ENCODE results near the gene ADM5. TPM values are rescaled to one million over a fixed set of nuclear protein-coding genes. Genes with fewer than 3 reads are reported as not detected.
A peak's percentile ranks its signal among the peaks of the same experiment; 100 is the strongest.

The ADM5 gene
- total and polyA plus RNA-seq, 10 of the 15 experiments (the other 5 are each of a cell fraction or from before 2014, with no cell fraction given), result 0.05 to 6.0 (median 1.2) TPM; not detected in 1

DNA sequence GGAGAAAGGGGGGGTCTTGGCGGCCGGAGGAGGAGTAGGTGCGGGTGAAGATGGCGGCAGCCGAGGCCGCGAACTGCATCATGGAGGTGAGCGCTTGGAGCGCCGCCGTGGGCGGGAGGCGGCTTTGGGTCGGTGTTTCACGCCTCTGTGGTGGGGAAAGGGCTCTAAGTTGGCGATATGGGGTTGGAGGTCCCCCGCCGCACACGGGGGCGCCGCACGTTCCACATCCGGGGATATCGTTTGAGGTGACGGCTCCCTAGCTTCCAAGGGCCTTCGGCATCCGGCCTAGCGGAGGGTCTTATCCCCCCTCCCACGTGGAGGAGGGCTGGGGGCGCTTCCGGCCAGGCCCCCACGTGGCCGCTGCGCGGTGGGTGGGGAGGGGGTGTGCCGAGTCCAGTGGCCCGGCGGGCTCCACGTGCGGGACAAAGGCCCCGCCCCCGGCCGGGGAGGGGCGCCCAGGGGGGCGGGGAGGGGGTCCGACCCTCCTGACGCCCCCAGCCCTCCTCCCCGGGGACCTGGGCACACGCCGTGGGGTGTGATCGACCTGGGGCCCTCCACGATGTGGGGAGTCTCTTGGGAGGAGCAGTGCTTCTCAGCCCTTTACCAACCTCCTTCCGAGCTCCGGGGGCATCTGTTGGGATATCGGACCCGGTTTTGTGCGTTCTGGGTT is 12.0 kb upstream of the ADM5 start, which contains the start of gene PRMT1 (continued):
- TF ChIP-seq, protein P1, sequence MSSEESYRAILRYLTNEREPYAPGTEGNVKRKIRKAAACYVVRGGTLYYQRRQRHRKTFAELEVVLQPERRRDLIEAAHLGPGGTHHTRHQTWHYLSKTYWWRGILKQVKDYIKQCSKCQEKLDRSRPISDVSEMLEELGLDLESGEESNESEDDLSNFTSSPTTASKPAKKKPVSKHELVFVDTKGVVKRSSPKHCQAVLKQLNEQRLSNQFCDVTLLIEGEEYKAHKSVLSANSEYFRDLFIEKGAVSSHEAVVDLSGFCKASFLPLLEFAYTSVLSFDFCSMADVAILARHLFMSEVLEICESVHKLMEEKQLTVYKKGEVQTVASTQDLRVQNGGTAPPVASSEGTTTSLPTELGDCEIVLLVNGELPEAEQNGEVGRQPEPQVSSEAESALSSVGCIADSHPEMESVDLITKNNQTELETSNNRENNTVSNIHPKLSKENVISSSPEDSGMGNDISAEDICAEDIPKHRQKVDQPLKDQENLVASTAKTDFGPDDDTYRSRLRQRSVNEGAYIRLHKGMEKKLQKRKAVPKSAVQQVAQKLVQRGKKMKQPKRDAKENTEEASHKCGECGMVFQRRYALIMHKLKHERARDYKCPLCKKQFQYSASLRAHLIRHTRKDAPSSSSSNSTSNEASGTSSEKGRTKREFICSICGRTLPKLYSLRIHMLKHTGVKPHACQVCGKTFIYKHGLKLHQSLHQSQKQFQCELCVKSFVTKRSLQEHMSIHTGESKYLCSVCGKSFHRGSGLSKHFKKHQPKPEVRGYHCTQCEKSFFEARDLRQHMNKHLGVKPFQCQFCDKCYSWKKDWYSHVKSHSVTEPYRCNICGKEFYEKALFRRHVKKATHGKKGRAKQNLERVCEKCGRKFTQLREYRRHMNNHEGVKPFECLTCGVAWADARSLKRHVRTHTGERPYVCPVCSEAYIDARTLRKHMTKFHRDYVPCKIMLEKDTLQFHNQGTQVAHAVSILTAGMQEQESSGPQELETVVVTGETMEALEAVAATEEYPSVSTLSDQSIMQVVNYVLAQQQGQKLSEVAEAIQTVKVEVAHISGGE (CRISPR knock-in tag; IDR thresholded peaks at IDR 0.05), result no peak
- TF ChIP-seq CHD2 (IDR thresholded peaks at IDR 0.05; ENCODE audit: borderline replicate concordance, low read depth, low read length) (no peak), POLR2AphosphoS5 (IDR thresholded peaks at IDR 0.05; ENCODE audit: low read length) (peak; percentile 96), YY1 (IDR thresholded peaks at IDR 0.05; ENCODE audit: low read depth, low read length) (peak; percentile 95), STAT3 (IDR thresholded peaks at IDR 0.05; ENCODE audit: low read depth, low read length) (no peak), BMI1 (IDR thresholded peaks at IDR 0.05; ENCODE audit: borderline replicate concordance) (no peak), IKZF2 (IDR thresholded peaks at IDR 0.05) (peak in 1 of 2 experiments; percentile 57; a peak in 2 of 4 replicates), TCF12 (IDR thresholded peaks at IDR 0.05; ENCODE audit: low read depth, low read length) (no peak), ASH2L (IDR thresholded peaks at IDR 0.05; ENCODE audit: borderline replicate concordance, low read depth) (no peak), NR2C1 (IDR thresholded peaks at IDR 0.05) (no peak), NFXL1 (IDR thresholded peaks at IDR 0.05; ENCODE audit: borderline replicate concordance) (no peak), ZNF217 (IDR thresholded peaks at IDR 0.05) (no peak), EGR1 (IDR thresholded peaks at IDR 0.05; ENCODE audit: borderline replicate concordance in 1 of 2, low read depth in 2 of 2, low read length in 2 of 2) (peak in 1 of 2 experiments; percentile 66; a peak in 1 of 3 replicates), DPF2 (IDR thresholded peaks at IDR 0.05) (no peak; the same call in 1 of the 2 replicates), JUNB (IDR thresholded peaks at IDR 0.05) (no peak), MTA2 (IDR thresholded peaks at IDR 0.05; ENCODE audit: low read depth) (0 out of 2 replicates have a peak, but pooled peaks have one; percentile 28), BCL11A (IDR thresholded peaks at IDR 0.05; ENCODE audit: low read depth, low read length) (no peak), EZH2 (IDR thresholded peaks at IDR 0.05; ENCODE audit: borderline replicate concordance, control insufficient read depth, low read depth, low read length) (no peak), NR2F1 (conservative IDR thresholded peaks at IDR 0.05) (no peak; the same call in 1 of the 2 replicates), NFIC (IDR thresholded peaks at IDR 0.05; ENCODE audit: low read depth, low read length) (no peak), SUZ12 (IDR thresholded peaks at IDR 0.05; ENCODE audit: unreplicated experiment) (no peak), KLF5 (IDR thresholded peaks at IDR 0.05; ENCODE audit: partially characterized antibody) (peak; percentile 18), RB1 (IDR thresholded peaks at IDR 0.05; ENCODE audit: borderline replicate concordance) (peak; percentile 84; the same call in 1 of the 2 replicates)
- TF ChIP-seq, protein P2, sequence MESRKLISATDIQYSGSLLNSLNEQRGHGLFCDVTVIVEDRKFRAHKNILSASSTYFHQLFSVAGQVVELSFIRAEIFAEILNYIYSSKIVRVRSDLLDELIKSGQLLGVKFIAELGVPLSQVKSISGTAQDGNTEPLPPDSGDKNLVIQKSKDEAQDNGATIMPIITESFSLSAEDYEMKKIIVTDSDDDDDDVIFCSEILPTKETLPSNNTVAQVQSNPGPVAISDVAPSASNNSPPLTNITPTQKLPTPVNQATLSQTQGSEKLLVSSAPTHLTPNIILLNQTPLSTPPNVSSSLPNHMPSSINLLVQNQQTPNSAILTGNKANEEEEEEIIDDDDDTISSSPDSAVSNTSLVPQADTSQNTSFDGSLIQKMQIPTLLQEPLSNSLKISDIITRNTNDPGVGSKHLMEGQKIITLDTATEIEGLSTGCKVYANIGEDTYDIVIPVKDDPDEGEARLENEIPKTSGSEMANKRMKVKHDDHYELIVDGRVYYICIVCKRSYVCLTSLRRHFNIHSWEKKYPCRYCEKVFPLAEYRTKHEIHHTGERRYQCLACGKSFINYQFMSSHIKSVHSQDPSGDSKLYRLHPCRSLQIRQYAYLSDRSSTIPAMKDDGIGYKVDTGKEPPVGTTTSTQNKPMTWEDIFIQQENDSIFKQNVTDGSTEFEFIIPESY (IDR thresholded peaks at IDR 0.05), result no peak
- TF ChIP-seq, protein P3, sequence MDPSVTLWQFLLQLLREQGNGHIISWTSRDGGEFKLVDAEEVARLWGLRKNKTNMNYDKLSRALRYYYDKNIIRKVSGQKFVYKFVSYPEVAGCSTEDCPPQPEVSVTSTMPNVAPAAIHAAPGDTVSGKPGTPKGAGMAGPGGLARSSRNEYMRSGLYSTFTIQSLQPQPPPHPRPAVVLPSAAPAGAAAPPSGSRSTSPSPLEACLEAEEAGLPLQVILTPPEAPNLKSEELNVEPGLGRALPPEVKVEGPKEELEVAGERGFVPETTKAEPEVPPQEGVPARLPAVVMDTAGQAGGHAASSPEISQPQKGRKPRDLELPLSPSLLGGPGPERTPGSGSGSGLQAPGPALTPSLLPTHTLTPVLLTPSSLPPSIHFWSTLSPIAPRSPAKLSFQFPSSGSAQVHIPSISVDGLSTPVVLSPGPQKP (IDR thresholded peaks at IDR 0.05; ENCODE audit: low read depth, low read length), result no peak
